GM23338 (cell line): ENCODE results near the gene ITIH3. TPM values are rescaled to one million over a fixed set of nuclear protein-coding genes. Genes with fewer than 3 reads are reported as not detected.

Experiments
- ATAC-seq: fragments of 200-7000 bp; cut with Tn5 transposase; 3 replicates; pipeline ENCODE4 v1.9.1; 2020
- DNase-seq: peaks from one replicate; pipeline ENCODE4 v3.0.0-alpha.2; 2015; ENCODE audit warnings: low spot score
- H2AFZ ChIP-seq: fragments of 200-600 bp; sonication (generic); 2 replicates; pipeline ENCODE4 v1.8.0; 2016; ENCODE audit warnings: antibody characterized with exemption, mild to moderate bottlenecking, moderate library complexity
- H3F3A ChIP-seq: fragments of 200-600 bp; sonication (generic); replicated peaks from 2 replicates; pipeline ENCODE4 v1.8.0; 2017; ENCODE audit warnings: antibody characterized with exemption, mixed run types, low read depth
- H3K27ac ChIP-seq: fragments of 200-600 bp; sonication (generic); 2 replicates; pipeline ENCODE4 v1.6.1; 2016; ENCODE audit warnings: low read depth
- H3K27me3 ChIP-seq: fragments of 200-600 bp; sonication (generic); 2 replicates; pipeline ENCODE4 v1.8.0; 2016; ENCODE audit warnings: mild to moderate bottlenecking, mixed run types, moderate library complexity; ENCODE audit not compliant: insufficient read depth
- H3K36me3 ChIP-seq: fragments of 200-600 bp; sonication (generic); 2 replicates; pipeline ENCODE4 v1.8.0; 2016; ENCODE audit warnings: mild to moderate bottlenecking; ENCODE audit not compliant: insufficient read depth
- H3K4me1 ChIP-seq: fragments of 200-600 bp; sonication (generic); 2 replicates; pipeline ENCODE4 v1.8.0; 2016; ENCODE audit warnings: mild to moderate bottlenecking, moderate library complexity; ENCODE audit not compliant: insufficient read depth
- H3K4me2 ChIP-seq: fragments of 200-600 bp; sonication (generic); 2 replicates; pipeline ENCODE4 v1.7.1; 2017; ENCODE audit warnings: mixed run types
- H3K4me3 ChIP-seq: fragments of 200-600 bp; sonication (generic); 2 replicates; pipeline ENCODE4 v1.6.1; 2016; ENCODE audit warnings: mixed run types
- H3K79me2 ChIP-seq: fragments of 200-600 bp; sonication (generic); replicated peaks from 2 replicates; pipeline ENCODE4 v1.8.0; 2017; ENCODE audit warnings: mild to moderate bottlenecking; ENCODE audit not compliant: insufficient read depth
- H3K9me2 ChIP-seq: fragments of 200-600 bp; sonication (generic); 2 replicates; pipeline ENCODE4 v1.8.0; 2017; ENCODE audit not compliant: insufficient read depth
- H4K20me1 ChIP-seq: fragments of 200-600 bp; sonication (generic); replicated peaks from 2 replicates; pipeline ENCODE4 v1.8.0; 2017; ENCODE audit warnings: mild to moderate bottlenecking; ENCODE audit not compliant: insufficient read depth
- H3K27ac Mint-ChIP-seq: 2 replicates; pipeline ENCODE4 v1.8.0; 2020; ENCODE audit warnings: inconsistent platforms, mild to moderate bottlenecking, moderate library complexity, mixed read lengths
- H3K27me3 Mint-ChIP-seq: 3 replicates; pipeline ENCODE4 v1.8.0; 2022; ENCODE audit warnings: low read depth, mild to moderate bottlenecking, moderate library complexity, mixed read lengths, inconsistent platforms; ENCODE audit not compliant: insufficient read depth, poor library complexity
- H3K36me3 Mint-ChIP-seq: 3 replicates; pipeline ENCODE4 v1.8.0; 2021; ENCODE audit warnings: low read depth, mild to moderate bottlenecking, inconsistent platforms, moderate library complexity, mixed read lengths
- H3K4me1 Mint-ChIP-seq: 3 replicates; pipeline ENCODE4 v1.8.0; 2020; ENCODE audit warnings: mild to moderate bottlenecking, inconsistent platforms, mixed read lengths
- H3K4me3 Mint-ChIP-seq: 3 replicates; pipeline ENCODE4 v1.8.0; 2021; ENCODE audit warnings: moderate library complexity, mild to moderate bottlenecking, inconsistent platforms, mixed read lengths
- H3K9me3 Mint-ChIP-seq: 3 replicates; pipeline ENCODE4 v1.8.0; 2020; ENCODE audit warnings: moderate library complexity, mild to moderate bottlenecking, inconsistent platforms, mixed read lengths
- CREB1 ChIP-seq: fragments of 250-450 bp; sonication (Bioruptor Pico); IDR thresholded peaks from 2 replicates; pipeline ENCODE4 v1.5.0; 2020; ENCODE audit warnings: low read depth, mild to moderate bottlenecking, moderate library complexity
- CTCF ChIP-seq, 2 experiments: fragments of 200-600 bp in 1 of 2; sonication (generic) in 1 of 2; conservative IDR thresholded peaks; 2 replicates each; pipeline versions ENCODE4 v1.5.1 to v1.6.1; 2016 to 2017; ENCODE audit warnings: antibody characterized with exemption in 2 of 2, low read depth in 2 of 2, mild to moderate bottlenecking in 2 of 2, moderate library complexity in 1 of 2
- ETS1 ChIP-seq: IDR thresholded peaks from 2 replicates; pipeline ENCODE4 v1.6.1; 2016; ENCODE audit warnings: antibody characterized with exemption
- EZH2 ChIP-seq: fragments of 200-600 bp; sonication (generic); IDR thresholded peaks from one replicate; pipeline ENCODE4 v1.8.0; 2017; ENCODE audit warnings: antibody characterized with exemption, mild to moderate bottlenecking, low read depth; ENCODE audit not compliant: unreplicated experiment
- EZH2phosphoT487 ChIP-seq: fragments of 200-600 bp; sonication (generic); IDR thresholded peaks from one replicate; pipeline ENCODE4 v1.8.1; 2018; ENCODE audit warnings: antibody characterized with exemption; ENCODE audit not compliant: unreplicated experiment
- JUNB ChIP-seq: IDR thresholded peaks from one replicate; pipeline ENCODE4 v1.6.1; 2016; ENCODE audit warnings: antibody characterized with exemption; ENCODE audit not compliant: unreplicated experiment
- NANOG ChIP-seq: IDR thresholded peaks from 2 replicates; pipeline ENCODE4 v1.6.1; 2016; ENCODE audit warnings: antibody characterized with exemption, borderline replicate concordance
- POLR2AphosphoS5 ChIP-seq: IDR thresholded peaks from 2 replicates; pipeline ENCODE4 v1.6.1; 2016; ENCODE audit warnings: antibody characterized with exemption, low read depth
- REST ChIP-seq: IDR thresholded peaks from one replicate; pipeline ENCODE4 v1.6.1; 2018; ENCODE audit warnings: antibody characterized with exemption; ENCODE audit not compliant: unreplicated experiment
- STAT1 ChIP-seq: IDR thresholded peaks from one replicate; pipeline ENCODE4 v1.6.1; 2016; ENCODE audit warnings: antibody characterized with exemption; ENCODE audit not compliant: unreplicated experiment
- ZNF114 ChIP-seq: fragments of 250-450 bp; sonication (Bioruptor Pico); IDR thresholded peaks from 2 replicates; pipeline ENCODE4 v1.5.0; 2020; ENCODE audit warnings: mild to moderate bottlenecking, moderate library complexity
- ZNF331 ChIP-seq: fragments of 250-450 bp; sonication (Bioruptor Pico); IDR thresholded peaks from 2 replicates; pipeline ENCODE4 v1.5.0; 2020; ENCODE audit warnings: low read depth, mild to moderate bottlenecking, moderate library complexity
- polyA plus RNA-seq: library from polyadenylated mRNA; unstranded; fragments of >200 nt; fragmentation: Nextera tagmentation; extraction: Ambion mirVana; gene quantifications from 2 replicates; pipeline ENCODE4 v1.2.1, GENCODE V29; 2016
- total RNA-seq: library from RNA; depleted of rRNA; stranded (reverse); fragments of >200 nt; shearing (Covaris generic); gene quantifications from 2 replicates; pipeline ENCODE4 v1.2.3, GENCODE V29; 2014

Gene ITIH3
- total and polyA plus RNA-seq, 2 experiments from 2014 or later, result not detected

GRCh38 chr3:52752045-52752660 is 42.4 kb upstream of the ITIH3 start:
- Mint-ChIP-seq H3K27me3 (no peaks in the 10 kb centered on the region), H3K36me3 (peaks cover 57% of the 10 kb centered on the region; the same call in 2 of the 3 replicates), H3K27ac (peak overlapping the region; percentile 78), H3K9me3 (no peaks in the 10 kb centered on the region), H3K4me1 (no peaks in the 10 kb centered on the region), H3K4me3 (no peak overlapping the region)
- ATAC-seq, result no peak
- TF ChIP-seq JUNB (no peak), REST (no peak), ETS1 (no peak), CREB1 (CRISPR knock-in tag) (no peak), ZNF331 (CRISPR knock-in tag) (no peak)
- H4K20me1 ChIP-seq, result no peaks in the 10 kb centered on the region
- no peaks in the 10 kb centered on the region for H3K79me2 ChIP-seq
- no peak overlapping the region for H2AFZ ChIP-seq
- no peak overlapping the region for H3K27ac ChIP-seq
- no peak overlapping the region for H3K4me3 ChIP-seq
- no peak for DNase-seq
- no peaks in the 10 kb centered on the region for H3K9me2 ChIP-seq
- H3F3A ChIP-seq, result no peaks in the 10 kb centered on the region
- H3K4me1 ChIP-seq, result no peaks in the 10 kb centered on the region
- H3K4me2 ChIP-seq, result no peak overlapping the region
- no peaks in the 10 kb centered on the region for H3K27me3 ChIP-seq
- peaks cover 28% of the 10 kb centered on the region for H3K36me3 ChIP-seq

GRCh38 chr3:52754373-52754772 is 40.2 kb upstream of the ITIH3 start:
- Histone ChIP-seq H4K20me1 (0 out of 2 replicates have a peak, but pooled peaks cover 4% of the 10 kb centered on the region), H2AFZ (no peak overlapping the region), H3K4me2 (no peak overlapping the region), H3K27ac (no peak overlapping the region), H3K79me2 (no peaks in the 10 kb centered on the region), H3K36me3 (peaks cover 31% of the 10 kb centered on the region), H3K9me2 (no peaks in the 10 kb centered on the region), H3K4me1 (no peaks in the 10 kb centered on the region), H3K4me3 (no peak overlapping the region), H3F3A (no peaks in the 10 kb centered on the region), H3K27me3 (no peaks in the 10 kb centered on the region)
- Mint-ChIP-seq H3K4me1 (no peaks in the 10 kb centered on the region), H3K9me3 (no peaks in the 10 kb centered on the region), H3K4me3 (no peak overlapping the region), H3K36me3 (peaks cover 54% of the 10 kb centered on the region; the same call in 2 of the 3 replicates), H3K27ac (no peak overlapping the region), H3K27me3 (no peaks in the 10 kb centered on the region)
- DNase-seq, result no peak
- no peak for ATAC-seq
- TF ChIP-seq EZH2phosphoT487 (no peak), CTCF (conservative IDR thresholded peaks at IDR 0.05; ENCODE audit: low read depth in 2 of 2) (no peak), ETS1 (no peak), JUNB (no peak), ZNF331 (CRISPR knock-in tag) (no peak), POLR2AphosphoS5 (no peak), CREB1 (CRISPR knock-in tag) (no peak), NANOG (no peak), EZH2 (no peak), STAT1 (no peak), ZNF114 (CRISPR knock-in tag) (no peak), REST (no peak)
